GM21381 (cell line): Measurements from ENCODE around the gene TMSB15C.

Source experiments
- ATAC-seq: cut with Tn5 transposase; IDR thresholded peaks from one replicate; pipeline ENCODE4 v1.9.1; 2021; ENCODE audit warnings: mild to moderate bottlenecking, moderate library complexity; ENCODE audit not compliant: unreplicated experiment

Gene TMSB15C

GRCh38 chrX:104047171-104047570 lies 28.9 kb downstream of the TMSB15C start:
- no peak for ATAC-seq

GRCh38 chrX:104045642-104046041 lies 30.4 kb downstream of the TMSB15C start:
- no peak for ATAC-seq

- ATAC-seq: no peak
These were observed 35.0 kb downstream of the TMSB15C start for GRCh38 chrX:104041003-104041402.

- ATAC-seq: no peak
These were observed 36.1 kb downstream of the TMSB15C start, which contains the start of gene H2BW2 for GRCh38 chrX:104039689-104040505. Gene H2BW2 (plus strand): TSS chrX:104039956. CDS start chrX:104039995, 39 bp downstream.
